ENCODE data around the gene LENEP. TPM values are rescaled to one million over a fixed set of nuclear protein-coding genes. Genes with fewer than 3 reads are reported as not detected.
A peak's percentile ranks its signal among the peaks of the same experiment; 100 is the strongest.

LENEP gene
- total RNA-seq, 4 donors from 2014 or later: not detected

- Histone ChIP-seq H3K27ac (no peak overlapping the region), H3K4me3 (replicated peaks in 1 of 3) (no peak overlapping the region), H3K36me3 (no peaks in the 10 kb centered on the region), H3K4me1 (peaks cover 0 to 18% of the 10 kb centered on the region in 2 donors), H3K27me3 (no peaks in the 10 kb centered on the region), H3K9me3 (no peaks in the 10 kb centered on the region)
- DNase-seq: peak; percentile 48 to 56
- intact Hi-C loops (cut with DNase I): no loop called here
- TF ChIP-seq CTCF (IDR thresholded peaks at IDR 0.05) (no peak), POLR2A (IDR thresholded peaks at IDR 0.05) (no peak)
- WGBS, 2 donors: 49 to 57% methylated on average over 8 of the region's 8 CpGs
Measured at GRCh38 chr1:155038602-155039307, 45.4 kb downstream of the LENEP start.

- TF ChIP-seq POLR2A (IDR thresholded peaks at IDR 0.05) (no peak), CTCF (IDR thresholded peaks at IDR 0.05) (no peak)
- no peak overlapping the region for H3K27ac ChIP-seq
- intact Hi-C loops (cut with DNase I): no loop called here
- H3K4me3 ChIP-seq (replicated peaks in 1 of 3): no peak overlapping the region
- no peak for DNase-seq
- peaks cover 0 to 18% of the 10 kb centered on the region in 2 donors for H3K4me1 ChIP-seq
- H3K27me3 ChIP-seq: no peaks in the 10 kb centered on the region
- no peaks in the 10 kb centered on the region for H3K36me3 ChIP-seq
- 77 to 78% methylated on average over 2 to 3 of the region's 4 CpGs for WGBS, 2 donors
- no peaks in the 10 kb centered on the region for H3K9me3 ChIP-seq
Measured at GRCh38 chr1:155039308-155039669, 45.9 kb downstream of the LENEP start.

- Histone ChIP-seq H3K4me1 (peaks cover 0 to 28% of the 10 kb centered on the region in 2 donors), H3K36me3 (no peaks in the 10 kb centered on the region), H3K27me3 (no peaks in the 10 kb centered on the region), H3K27ac (no peak overlapping the region), H3K4me3 (replicated peaks in 1 of 3) (no peak overlapping the region), H3K9me3 (no peaks in the 10 kb centered on the region)
- peak; percentile 44 to 56 for DNase-seq
- WGBS, 2 donors: 63 to 75% methylated on average over 13 to 14 of the region's 14 CpGs
- intact Hi-C loops (cut with DNase I): no loop called here
- TF ChIP-seq POLR2A (IDR thresholded peaks at IDR 0.05) (no peak), CTCF (IDR thresholded peaks at IDR 0.05) (no peak)
Measured at GRCh38 chr1:155040358-155041093, 47.1 kb downstream of the LENEP start.

GRCh38 chr1:155042789-155043188 is 49.4 kb downstream of the LENEP start:
- Histone ChIP-seq H3K4me3 (replicated peaks in 1 of 3) (no peak overlapping the region), H3K27me3 (no peaks in the 10 kb centered on the region), H3K36me3 (no peaks in the 10 kb centered on the region), H3K27ac (no peak overlapping the region), H3K9me3 (no peaks in the 10 kb centered on the region), H3K4me1 (peaks cover 0 to 26% of the 10 kb centered on the region in 2 donors)
- whole genome bisulfite sequencing, 2 donors: 84 to 90% methylated on average over 5 of the region's 5 CpGs
- intact Hi-C loops (cut with DNase I): no loop called here
- no peak for DNase-seq
- TF ChIP-seq POLR2A (IDR thresholded peaks at IDR 0.05) (no peak), CTCF (IDR thresholded peaks at IDR 0.05) (no peak)

GRCh38 chr1:155043301-155043702 is 49.9 kb downstream of the LENEP start:
- no peak for DNase-seq
- 78 to 82% methylated on average over 4 to 11 of the region's 12 CpGs for WGBS, 2 donors
- intact Hi-C loops (cut with DNase I): no loop called here
- Histone ChIP-seq H3K27ac (no peak overlapping the region), H3K36me3 (no peaks in the 10 kb centered on the region), H3K27me3 (no peaks in the 10 kb centered on the region), H3K4me3 (replicated peaks in 1 of 3) (no peak overlapping the region), H3K9me3 (no peaks in the 10 kb centered on the region), H3K4me1 (peaks cover 0 to 21% of the 10 kb centered on the region in 2 donors)
- TF ChIP-seq POLR2A (IDR thresholded peaks at IDR 0.05) (no peak), CTCF (IDR thresholded peaks at IDR 0.05) (no peak)
